Prostate gland (tissue), 2 donors: ENCODE results near the gene PROX2. TPM values are rescaled to one million over a fixed set of nuclear protein-coding genes. Genes with fewer than 3 reads are reported as not detected.

Experiments
- DNase-seq: peaks from one replicate; pipeline ENCODE4 v3.0.0-alpha.2; 2019; ENCODE audit warnings: low spot score
- H3K27ac ChIP-seq, 2 donors: fragments of 200-600 bp; sonication (generic); 2 replicates each; pipeline ENCODE4 v1.5.1; 2017 to 2019
- H3K27me3 ChIP-seq: fragments of 200-600 bp; sonication (generic); replicated peaks from 2 replicates; pipeline ENCODE4 v1.5.1; 2019; ENCODE audit not compliant: insufficient read depth
- H3K36me3 ChIP-seq, 2 donors: fragments of 200-600 bp; sonication (generic); 1 replicate in 1 of 2; 2 replicates in 1 of 2; pipeline versions ENCODE4 v1.5.1 to v1.8.1; 2017 to 2019
- H3K4me1 ChIP-seq: fragments of 200-600 bp; sonication (generic); replicated peaks from 2 replicates; pipeline ENCODE4 v1.5.1; 2019
- H3K4me3 ChIP-seq, 2 donors: fragments of 200-600 bp; sonication (generic); 2 replicates each; pipeline ENCODE4 v1.5.1; 2017 to 2019
- H3K9me3 ChIP-seq: fragments of 200-600 bp; sonication (generic); 2 replicates; pipeline ENCODE4 v1.5.1; 2017
- POLR2A ChIP-seq: fragments of 450-650 bp; IDR thresholded peaks from one replicate; pipeline ENCODE4 v1.6.1; 2016; ENCODE audit warnings: antibody characterized with exemption, mild to moderate bottlenecking
- POLR2AphosphoS5 ChIP-seq: sonication (generic); formaldehyde crosslinking; IDR thresholded peaks from one replicate; pipeline ENCODE4 v1.6.1; 2017; ENCODE audit warnings: antibody characterized with exemption
- WGBS: methylation state at CpG from one replicate; pipeline ENCODE4 v1.1.5; 2018; 5-methylcytosine and 5-hydroxymethylcytosine counted together
- intact Hi-C: fragments of 100-400 bp; cut with DNase I; formaldehyde crosslinking; loops from one replicate; pipeline ENCODE4 v1.14.2; 2022
- total RNA-seq, 2 donors: library from RNA; depleted of rRNA; stranded (reverse); fragments of >200 nt; gene quantifications; one replicate each; pipeline ENCODE4 v1.1.0, GENCODE V29; 2016
- TF ChIP-seq, protein P1 (sequence below), 4 experiments: fragments of 200-600 bp in 2 of 4; fragments of 450-650 bp in 2 of 4; sonication (generic) in 2 of 4; IDR thresholded peaks; 1 replicate in 3 of 4; 2 replicates in 1 of 4; pipeline ENCODE4 v1.5.1; 2016 to 2019; ENCODE audit warnings: antibody characterized with exemption in 4 of 4, mild to moderate bottlenecking in 2 of 4, moderate library complexity in 2 of 4

PROX2 gene
- total RNA-seq, 2 donors from 2014 or later, result not detected

GRCh38 chr14:74881431-74882102 is 5.6 kb upstream of the PROX2 start, which contains the start of gene DLST:
Gene DLST (plus strand): TSS chr14:74881916. CDS start chr14:74881954, 38 bp downstream.
- Histone ChIP-seq H3K36me3 (no peaks in the 10 kb centered on the region), H3K4me1 (peaks cover 5% of the 10 kb centered on the region), H3K9me3 (no peaks in the 10 kb centered on the region), H3K4me3 (peak within 1 kb of the TSS; percentile 83 to 96), H3K27me3 (no peaks in the 10 kb centered on the region), H3K27ac (peak within 1 kb of the TSS; percentile 91 to 92)
- TF ChIP-seq, protein P1, sequence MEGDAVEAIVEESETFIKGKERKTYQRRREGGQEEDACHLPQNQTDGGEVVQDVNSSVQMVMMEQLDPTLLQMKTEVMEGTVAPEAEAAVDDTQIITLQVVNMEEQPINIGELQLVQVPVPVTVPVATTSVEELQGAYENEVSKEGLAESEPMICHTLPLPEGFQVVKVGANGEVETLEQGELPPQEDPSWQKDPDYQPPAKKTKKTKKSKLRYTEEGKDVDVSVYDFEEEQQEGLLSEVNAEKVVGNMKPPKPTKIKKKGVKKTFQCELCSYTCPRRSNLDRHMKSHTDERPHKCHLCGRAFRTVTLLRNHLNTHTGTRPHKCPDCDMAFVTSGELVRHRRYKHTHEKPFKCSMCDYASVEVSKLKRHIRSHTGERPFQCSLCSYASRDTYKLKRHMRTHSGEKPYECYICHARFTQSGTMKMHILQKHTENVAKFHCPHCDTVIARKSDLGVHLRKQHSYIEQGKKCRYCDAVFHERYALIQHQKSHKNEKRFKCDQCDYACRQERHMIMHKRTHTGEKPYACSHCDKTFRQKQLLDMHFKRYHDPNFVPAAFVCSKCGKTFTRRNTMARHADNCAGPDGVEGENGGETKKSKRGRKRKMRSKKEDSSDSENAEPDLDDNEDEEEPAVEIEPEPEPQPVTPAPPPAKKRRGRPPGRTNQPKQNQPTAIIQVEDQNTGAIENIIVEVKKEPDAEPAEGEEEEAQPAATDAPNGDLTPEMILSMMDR (IDR thresholded peaks at IDR 0.05), result peak in 2 of 4 experiments; percentile 28 to 31
- TF ChIP-seq POLR2AphosphoS5 (peak; percentile 93), POLR2A (peak; percentile 76)
- WGBS, result under 1% methylated on average over 24 of the region's 53 CpGs
- intact Hi-C loops, result no loop called here
- DNase-seq, result peak; percentile 75

DNA sequence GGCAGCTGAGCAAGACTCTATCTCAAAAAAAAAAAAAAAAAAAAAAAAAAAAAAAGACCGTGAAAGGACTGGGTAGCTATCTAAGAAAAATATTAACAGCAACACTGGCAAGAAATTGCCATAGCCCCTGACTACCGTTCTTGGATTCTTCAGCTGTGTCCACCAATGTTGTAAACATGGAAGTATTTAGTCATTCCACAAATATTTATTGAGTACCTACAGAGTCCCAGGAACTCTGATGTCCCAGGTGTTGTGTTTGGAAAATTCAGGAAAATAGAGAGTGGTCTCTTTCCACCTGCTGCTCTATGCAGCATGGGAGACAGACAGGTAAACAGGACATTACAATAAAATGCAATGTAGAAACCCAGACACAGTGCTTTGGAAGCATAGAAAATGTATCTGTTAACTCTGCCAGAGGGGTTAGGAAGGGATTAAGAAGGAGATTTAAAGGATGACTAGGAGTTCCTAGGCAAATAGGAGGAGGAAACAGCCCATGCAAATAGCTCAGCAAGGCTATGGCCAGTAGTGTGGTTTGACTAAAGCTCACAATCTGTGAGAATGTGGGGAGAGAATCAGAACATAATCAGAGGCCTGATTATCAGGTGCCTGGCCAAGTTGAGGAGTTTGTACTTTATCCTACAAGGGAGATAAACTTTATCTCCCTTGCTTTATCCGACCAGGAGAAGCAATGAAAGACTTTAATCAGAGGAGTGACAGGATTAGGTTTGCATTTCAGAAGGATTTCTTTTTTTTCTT is 3.7 kb upstream of the PROX2 start:
- Histone ChIP-seq H3K4me3 (no peak overlapping the region), H3K4me1 (no peaks in the 10 kb centered on the region), H3K27me3 (no peaks in the 10 kb centered on the region), H3K9me3 (no peaks in the 10 kb centered on the region), H3K27ac (no peak overlapping the region), H3K36me3 (no peaks in the 10 kb centered on the region)
- no peak for DNase-seq
- intact Hi-C loops, result no loop called here
- 76% methylated on average over 3 of the region's 3 CpGs for WGBS
- TF ChIP-seq, protein P1 (IDR thresholded peaks at IDR 0.05), result no peak
- TF ChIP-seq POLR2A, result no peak
- no peak for TF ChIP-seq POLR2AphosphoS5

GRCh38 chr14:74875204-74875603 is 741 bp downstream of the PROX2 start:
- 90% methylated on average over 5 of the region's 5 CpGs for WGBS
- Histone ChIP-seq H3K9me3 (no peaks in the 10 kb centered on the region), H3K4me3 (no peak overlapping the region), H3K27ac (no peak overlapping the region), H3K27me3 (no peaks in the 10 kb centered on the region), H3K4me1 (no peaks in the 10 kb centered on the region), H3K36me3 (no peaks in the 10 kb centered on the region)
- intact Hi-C loops, result no loop called here
- DNase-seq, result no peak
- TF ChIP-seq, protein P1 (IDR thresholded peaks at IDR 0.05), result no peak

- no peaks in the 10 kb centered on the region for H3K27me3 ChIP-seq
- H3K27ac ChIP-seq, result no peak overlapping the region
- H3K4me3 ChIP-seq, result no peak overlapping the region
- intact Hi-C loops, result no loop called here
- no peak for TF ChIP-seq POLR2A
- TF ChIP-seq POLR2AphosphoS5, result no peak
- TF ChIP-seq, protein P1 (IDR thresholded peaks at IDR 0.05), result no peak
- no peaks in the 10 kb centered on the region for H3K4me1 ChIP-seq
- H3K36me3 ChIP-seq, result no peaks in the 10 kb centered on the region
- H3K9me3 ChIP-seq, result no peaks in the 10 kb centered on the region
- DNase-seq, result no peak
- 85% methylated on average over 4 of the region's 4 CpGs for WGBS
These were observed 4.1 kb downstream of the PROX2 start for GRCh38 chr14:74871819-74872218.
